K562 (cell line): ENCODE measurements around the gene BAG2. TPM values are rescaled to one million over a fixed set of nuclear protein-coding genes. Genes with fewer than 3 reads are reported as not detected.

Experiments
- ATAC-seq: fragments of 200-7000 bp; cut with Tn5 transposase; 3 replicates; pipeline ENCODE4 v1.9.1; 2020; ENCODE audit warnings: moderate library complexity
- BruUV-seq: library from RNA; stranded (reverse); fragments of 400-500 nt; replicated peaks from 2 replicates; lab custom pipeline; 2021; lab: Mats Ljungman, UMichigan
- CTCF ChIA-PET: fragments of 300-600 bp; formaldehyde crosslinking; extraction: SDS; loops from one replicate; lab custom pipeline; 2021; ENCODE audit warnings: low intra/inter-chr PET ratio; lab: Yijun Ruan, JAX
- POLR2A ChIA-PET: fragments of 300-600, 350-650 bp; sonication (Branson Sonifier 250); formaldehyde crosslinking; extraction: SDS; loops from one replicate; lab custom pipeline; 2021; ENCODE audit warnings: antibody characterized with exemption, inconsistent platforms; lab: Yijun Ruan, JAX
- DNase-seq, 4 experiments: peaks; one replicate each; pipeline versions ENCODE4 v3.0.0 to v3.0.0-alpha.2; 2011 to 2018; ENCODE audit warnings: low spot score in 3 of 4, mixed read lengths in 3 of 4; ENCODE audit errors: extremely low read depth in 1 of 4
- FAIRE-seq: peaks from 2 replicates; lab custom pipeline; 2011; peaks lifted over from hg19 to GRCh38; lab: Jason Lieb, UNC
- H2AFZ ChIP-seq: 2 replicates; pipeline ENCODE4 v1.6.0; 2011; ENCODE audit warnings: low read depth, low read length, control low read depth, inconsistent platforms
- H3K27ac ChIP-seq: fragments of 200-600 bp; 3 replicates; pipeline ENCODE4 v1.8.0; 2011; ENCODE audit warnings: low read depth, mild to moderate bottlenecking, control low read depth, inconsistent platforms, low read length, moderate library complexity, mixed read lengths; ENCODE audit errors: extremely low read depth
- H3K27me3 ChIP-seq, 2 experiments: fragments of 300-600 bp in 1 of 2; 2 replicates in 1 of 2; 3 replicates in 1 of 2; pipeline versions ENCODE4 v1.6.0 to v1.8.0; 2011; ENCODE audit warnings: inconsistent platforms in 2 of 2, low read length in 2 of 2, mild to moderate bottlenecking in 1 of 2, mixed read lengths in 1 of 2, moderate library complexity in 1 of 2; ENCODE audit not compliant: control insufficient read depth in 2 of 2, insufficient read depth in 2 of 2
- H3K36me3 ChIP-seq: fragments of 300-600 bp; 3 replicates; pipeline ENCODE4 v1.8.0; 2011; ENCODE audit warnings: mild to moderate bottlenecking, low read length, inconsistent platforms; ENCODE audit not compliant: control insufficient read depth, insufficient read depth
- H3K4me1 ChIP-seq, 2 experiments: fragments of 200-600 bp in 1 of 2; replicated peaks in 1 of 2; 2 replicates in 1 of 2; 3 replicates in 1 of 2; pipeline versions ENCODE4 v1.5.1 to v1.8.0; 2011; ENCODE audit warnings: inconsistent platforms in 2 of 2, low read length in 2 of 2, mild to moderate bottlenecking in 1 of 2, mixed read lengths in 1 of 2, moderate library complexity in 1 of 2; ENCODE audit not compliant: control insufficient read depth in 2 of 2, insufficient read depth in 2 of 2
- H3K4me2 ChIP-seq: 2 replicates; pipeline ENCODE4 v1.6.1; 2011; ENCODE audit warnings: low read length, control low read depth, inconsistent platforms, mixed read lengths; ENCODE audit not compliant: insufficient read depth
- H3K4me3 ChIP-seq: fragments of 200-600 bp; sonication (generic), shearing (Covaris generic); 2 replicates; pipeline ENCODE4 v1.5.1; 2016; ENCODE audit warnings: control low read depth, inconsistent platforms
- H3K79me2 ChIP-seq: fragments of 200-600 bp; 3 replicates; pipeline ENCODE4 v1.8.0; 2011; ENCODE audit warnings: low read length, inconsistent platforms; ENCODE audit not compliant: control insufficient read depth, insufficient read depth
- H3K9ac ChIP-seq, 2 experiments: 2 replicates each; pipeline versions ENCODE4 v1.6.0 to v1.6.1; 2011; ENCODE audit warnings: low read depth in 2 of 2, low read length in 2 of 2, control low read depth in 1 of 2, inconsistent platforms in 1 of 2, mild to moderate bottlenecking in 1 of 2, mixed read lengths in 1 of 2; ENCODE audit not compliant: insufficient read depth in 1 of 2
- H3K9me1 ChIP-seq: one replicate; pipeline ENCODE4 v1.6.0; 2011; ENCODE audit warnings: inconsistent platforms, mild to moderate bottlenecking, low read length, moderate library complexity; ENCODE audit not compliant: control insufficient read depth, insufficient read depth
- H3K9me3 ChIP-seq: replicated peaks from 2 replicates; pipeline ENCODE4 v1.5.1; 2011; ENCODE audit warnings: low read depth, low read length, inconsistent platforms; ENCODE audit not compliant: control insufficient read depth, insufficient read depth
- H4K20me1 ChIP-seq: replicated peaks from 2 replicates; pipeline ENCODE4 v1.6.1; 2011; ENCODE audit warnings: low read length, inconsistent platforms, mixed read lengths; ENCODE audit not compliant: control insufficient read depth, insufficient read depth
- ADNP ChIP-seq: fragments of 200-800 bp; sonication (Bioruptor generic); IDR thresholded peaks from 2 replicates; pipeline ENCODE4 v1.6.1; 2016; ENCODE audit warnings: missing genetic modification characterization, missing compliant biosample characterization
- C11orf30 ChIP-seq: fragments of 450-650 bp; IDR thresholded peaks from 2 replicates; pipeline ENCODE4 v1.6.1; 2016; ENCODE audit warnings: low read depth, mild to moderate bottlenecking
- CEBPB ChIP-seq: fragments of 450-650 bp; IDR thresholded peaks from 2 replicates; pipeline ENCODE4 v1.6.1; 2016; ENCODE audit warnings: missing genetic modification characterization, missing compliant biosample characterization
- FOXM1 ChIP-seq, 2 experiments: fragments of 450-650 bp in 1 of 2; sonication (generic) in 1 of 2; formaldehyde crosslinking in 1 of 2; IDR thresholded peaks; 2 replicates each; pipeline versions ENCODE4 v1.6.1 to v1.9.0; 2017 to 2022; ENCODE audit warnings: low read depth in 2 of 2, mild to moderate bottlenecking in 2 of 2, missing genetic modification reagents in 1 of 2, moderate library complexity in 1 of 2
- HMG20A ChIP-seq: fragments of 450-650 bp; formaldehyde crosslinking; conservative IDR thresholded peaks from 2 replicates; pipeline ENCODE4 v1.4.0; 2020; ENCODE audit warnings: mild to moderate bottlenecking, mixed read lengths
- MAFG ChIP-seq: fragments of 450-650 bp; conservative IDR thresholded peaks from 2 replicates; pipeline ENCODE4 v1.6.1; 2016; ENCODE audit warnings: missing genetic modification characterization, missing compliant biosample characterization
- MLLT1 ChIP-seq, 2 experiments: fragments of 450-650 bp; IDR thresholded peaks; 2 replicates each; pipeline ENCODE4 v1.6.1; 2016
- MNT ChIP-seq, 2 experiments: fragments of 450-650 bp; conservative IDR thresholded peaks; 2 replicates each; pipeline ENCODE4 v1.6.1; 2017; ENCODE audit warnings: mild to moderate bottlenecking in 2 of 2, moderate library complexity in 2 of 2
- MYBL2 ChIP-seq, 2 experiments: fragments of 450-650 bp in 1 of 2; sonication (generic) in 1 of 2; formaldehyde crosslinking in 1 of 2; IDR thresholded peaks; 2 replicates each; pipeline versions ENCODE4 v1.6.1 to v1.8.1; 2017 to 2022; ENCODE audit warnings: borderline replicate concordance in 1 of 2, inconsistent platforms in 1 of 2, low read depth in 1 of 2, mild to moderate bottlenecking in 1 of 2, missing genetic modification reagents in 1 of 2, moderate library complexity in 1 of 2
- MYC ChIP-seq, 2 experiments: fragments of 250-450 bp in 1 of 2; sonication (Bioruptor Pico) in 1 of 2; IDR thresholded peaks; 2 replicates each; pipeline versions ENCODE4 v1.5.1 to v1.6.1; 2012 to 2021; ENCODE audit warnings: low read depth in 2 of 2, borderline replicate concordance in 1 of 2, improper control_type of control experiment in 1 of 2, low read length in 1 of 2, mild to moderate bottlenecking in 1 of 2, moderate library complexity in 1 of 2
- NONO ChIP-seq, 2 experiments: fragments of 200-400 bp in 1 of 2; fragments of 450-650 bp in 1 of 2; formaldehyde crosslinking in 1 of 2; IDR thresholded peaks; 2 replicates each; pipeline ENCODE4 v1.6.1; 2017; ENCODE audit warnings: low read depth in 2 of 2, mild to moderate bottlenecking in 2 of 2, moderate library complexity in 2 of 2, low read length in 1 of 2
- RB1 ChIP-seq: fragments of 450-650 bp; IDR thresholded peaks from 2 replicates; pipeline ENCODE4 v1.6.1; 2017; ENCODE audit warnings: low read depth, mild to moderate bottlenecking
- RBM17 ChIP-seq: fragments of 200-400 bp; formaldehyde crosslinking; IDR thresholded peaks from 2 replicates; pipeline ENCODE4 v1.6.1; 2017; ENCODE audit warnings: low read depth, mild to moderate bottlenecking, low read length, borderline replicate concordance
- ZNF316 ChIP-seq: fragments of 450-650 bp; IDR thresholded peaks from 2 replicates; pipeline ENCODE4 v1.6.1; 2016
- ZNF395 ChIP-seq: fragments of 200-800 bp; sonication (Bioruptor generic); IDR thresholded peaks from 2 replicates; pipeline ENCODE4 v1.6.1; 2017; ENCODE audit warnings: missing genetic modification characterization, missing compliant biosample characterization
- WGBS: fragments of 100-300 bp; shearing (Covaris generic); methylation state at CpG from one replicate; pipeline ENCODE4 v1.1.6; 2016; ENCODE audit warnings: low coverage, mixed read lengths; ENCODE audit not compliant: insufficient coverage; ENCODE audit errors: missing lambda C conversion rate; 5-methylcytosine and 5-hydroxymethylcytosine counted together
- in situ Hi-C: fragments of 300-500 bp; cut with MboI; formaldehyde crosslinking; loops from 4 replicates; pipeline ENCODE4 v1.15.0; 2018; ENCODE audit warnings: inconsistent platforms, mixed read lengths
- intact Hi-C: fragments of 100-400 bp; cut with micrococcal nuclease; formaldehyde crosslinking; loops from 2 replicates; pipeline ENCODE4 v1.14.2; 2022
- polyA plus RNA-seq, 8 experiments: library from polyadenylated mRNA; depleted of rRNA in 4 of 8; stranded (reverse) in 5 of 8; unstranded in 3 of 8; fragments of >200 nt; fragmentation: Nextera tagmentation in 2 of 8; fragmentation: Illumina TruSeq in 1 of 8; extraction: Ambion mirVana in 2 of 8; extraction: Trizol in 1 of 8; gene quantifications; 2 replicates each; pipeline versions ENCODE4 v1.2.1 to v1.2.3, GENCODE V29; 2011 to 2014; ENCODE audit warnings: inconsistent platforms in 1 of 8, missing spikeins in 1 of 8
- total RNA-seq, 7 experiments: library from RNA; depleted of rRNA in 6 of 7; stranded (reverse); fragments of >200 nt in 6 of 7; fragmentation: Illumina TruSeq in 2 of 7; extraction: Trizol in 2 of 7; gene quantifications; 2 replicates each; pipeline versions ENCODE4 v1.2.1 to v1.2.3, GENCODE V29; 2011 to 2021; ENCODE audit warnings: low replicate concordance in 1 of 7

The BAG2 gene
- total and polyA plus RNA-seq, 9 of the 15 experiments (the other 6 are each of a cell fraction or from before 2014, with no cell fraction given), result 12.8 to 20.7 (median 17.6) TPM

- Histone ChIP-seq H3K79me2 (peaks cover 69% of the 10 kb centered on the region), H3K9me1 (no peaks in the 10 kb centered on the region), H3K4me1 (peaks cover 4 to 15% of the 10 kb centered on the region in 2 experiments), H3K36me3 (no peaks in the 10 kb centered on the region), H3K27me3 (no peaks in the 10 kb centered on the region), H3K4me2 (peak overlapping the region; percentile 53), H3K9ac (peak overlapping the region in 1 of 2 experiments; percentile 77; a peak in 2 of 4 replicates), H3K4me3 (peak overlapping the region; percentile 19), H3K27ac (peak overlapping the region; percentile 84; the same call in 1 of the 3 replicates), H2AFZ (no peak overlapping the region), H4K20me1 (no peaks in the 10 kb centered on the region), H3K9me3 (no peaks in the 10 kb centered on the region)
- intact Hi-C loops, result loop anchor here (2.0 kb wide), 1 partner anchor 47 kb away; the partner anchor contains the start of gene BAG2
- CTCF ChIA-PET, result no interaction called here
- in situ Hi-C loops, result no loop called here
- DNase-seq, result peak in 1 of 4 experiments; percentile 31
- POLR2A ChIA-PET, result no interaction called here
- BruUV-seq, result no TSS peak
- 2% methylated on average over 2 of the region's 2 CpGs for WGBS
- no peak for FAIRE-seq
- TF ChIP-seq ZNF316, result peak; percentile 87
- TF ChIP-seq C11orf30, result peak; percentile 70
- TF ChIP-seq MAFG (tag), result peak; percentile 23; the same call in 1 of the 2 replicates
- TF ChIP-seq ADNP (tag), result 0 out of 2 replicates have a peak, but pooled peaks have one; percentile 24
- TF ChIP-seq MLLT1 (IDR thresholded peaks at IDR 0.05), result peak in 1 of 2 experiments; percentile 18; a peak in 1 of 4 replicates
- TF ChIP-seq MYC (IDR thresholded peaks at IDR 0.05; ENCODE audit: low read depth, low read length), result 0 out of 2 replicates have a peak, but pooled peaks have one; percentile 24
- TF ChIP-seq MYC (CRISPR knock-in tag; IDR thresholded peaks at IDR 0.05; ENCODE audit: borderline replicate concordance, low read depth), result no peak
- peak; percentile 45 for TF ChIP-seq FOXM1 (IDR thresholded peaks at IDR 0.05; ENCODE audit: low read depth)
- TF ChIP-seq FOXM1 (CRISPR knock-in tag; IDR thresholded peaks at IDR 0.05; ENCODE audit: low read depth), result no peak
- TF ChIP-seq MNT (conservative IDR thresholded peaks at IDR 0.05), result peak in 1 of 2 experiments; percentile 40; a peak in 1 of 4 replicates
- TF ChIP-seq RB1, result no peak
- peak; percentile 75 for TF ChIP-seq MYBL2 (IDR thresholded peaks at IDR 0.05; ENCODE audit: low read depth)
- TF ChIP-seq MYBL2 (CRISPR knock-in tag; IDR thresholded peaks at IDR 0.05; ENCODE audit: borderline replicate concordance), result no peak
- 0 out of 2 replicates have a peak, but pooled peaks have one; percentile 39 for TF ChIP-seq ZNF395
- TF ChIP-seq HMG20A (CRISPR knock-in tag), result no peak
- TF ChIP-seq NONO (IDR thresholded peaks at IDR 0.05; ENCODE audit: low read depth in 2 of 2, low read length in 1 of 2), result no peak
- TF ChIP-seq RBM17, result no peak
- TF ChIP-seq CEBPB (tag), result peak; percentile 23; the same call in 1 of the 2 replicates
- ATAC-seq, result peak; percentile 0; the same call in 2 of the 3 replicates
Measured at GRCh38 chr6:57220083-57220703, 48.1 kb downstream of the BAG2 start.
